ENCODE data around the gene ZNF583. TPM values are rescaled to one million over a fixed set of nuclear protein-coding genes. Genes with fewer than 3 reads are reported as not detected.
A peak's percentile ranks its signal among the peaks of the same experiment; 100 is the strongest.

The ZNF583 gene
- total RNA-seq = 0.75 and 2.7 TPM in 2 replicates

GRCh38 chr19:56403764-56404704, at the start of gene ZNF583:
TSS of gene ZNF583 (plus strand) at chr19:56404332. CDS start at chr19:56407115, 2,783 bp downstream.
- peak within 1 kb of the TSS; percentile 70 for H3K4me3 ChIP-seq (ENCODE audit: low read depth, low read length)
- DNase-seq (ENCODE audit: low read depth) = peak; percentile 63
- no peak for TF ChIP-seq CTCF (conservative IDR thresholded peaks at IDR 0.05; ENCODE audit: low read depth, low read length)

GRCh38 chr19:56355517-56355916, 48.6 kb upstream of the ZNF583 start:
- H3K4me3 ChIP-seq (ENCODE audit: low read depth, low read length) = no peak overlapping the region
- no peak for TF ChIP-seq CTCF (conservative IDR thresholded peaks at IDR 0.05; ENCODE audit: low read depth, low read length)
- no peak for DNase-seq (ENCODE audit: low read depth)

GRCh38 chr19:56356944-56357343, 47.2 kb upstream of the ZNF583 start:
- no peak for TF ChIP-seq CTCF (conservative IDR thresholded peaks at IDR 0.05; ENCODE audit: low read depth, low read length)
- DNase-seq (ENCODE audit: low read depth) = no peak
- no peak overlapping the region for H3K4me3 ChIP-seq (ENCODE audit: low read depth, low read length)

GRCh38 chr19:56360841-56361240, 43.3 kb upstream of the ZNF583 start:
- H3K4me3 ChIP-seq (ENCODE audit: low read depth, low read length) = no peak overlapping the region
- TF ChIP-seq CTCF (conservative IDR thresholded peaks at IDR 0.05; ENCODE audit: low read depth, low read length) = no peak
- no peak for DNase-seq (ENCODE audit: low read depth)

- TF ChIP-seq CTCF (conservative IDR thresholded peaks at IDR 0.05; ENCODE audit: low read depth, low read length) = peak; percentile 8
Measured at GRCh38 chr19:56367829-56368711, 36.1 kb upstream of the ZNF583 start.

GRCh38 chr19:56369886-56370676, 34.1 kb upstream of the ZNF583 start:
- no peak for TF ChIP-seq CTCF (conservative IDR thresholded peaks at IDR 0.05; ENCODE audit: low read depth, low read length)
- DNase-seq (ENCODE audit: low read depth) = no peak
- H3K4me3 ChIP-seq (ENCODE audit: low read depth, low read length) = no peak overlapping the region

More at GRCh38 chr19:56367829-56368711, 36.1 kb upstream of the ZNF583 start:
- DNase-seq (ENCODE audit: low read depth) = peak; percentile 62
- H3K4me3 ChIP-seq (ENCODE audit: low read depth, low read length) = peak overlapping the region; percentile 70
